H9 (cell line): ENCODE data around the gene OR51V1. TPM values are rescaled to one million over a fixed set of nuclear protein-coding genes. Genes with fewer than 3 reads are reported as not detected.

Source experiments
- DNase-seq: peaks from one replicate; pipeline ENCODE4 v3.0.0-alpha.2; 2017
- H2AFZ ChIP-seq: one replicate; pipeline ENCODE4 v1.6.1; 2013; ENCODE audit warnings: mild to moderate bottlenecking, low read length, control low read depth, moderate library complexity
- H2AK5ac ChIP-seq: 2 replicates; pipeline ENCODE4 v1.6.1; 2013; ENCODE audit warnings: low read length, control low read depth, mixed read lengths; ENCODE audit not compliant: insufficient read length
- H2BK120ac ChIP-seq: one replicate; pipeline ENCODE4 v1.6.1; 2013; ENCODE audit warnings: low read depth, mild to moderate bottlenecking, low read length, control low read depth, inconsistent platforms; ENCODE audit not compliant: poor library complexity, severe bottlenecking
- H2BK12ac ChIP-seq: 2 replicates; pipeline ENCODE4 v1.6.1; 2013; ENCODE audit warnings: low read length, control low read depth, mixed read lengths, low read depth; ENCODE audit not compliant: insufficient read length
- H2BK15ac ChIP-seq: 2 replicates; pipeline ENCODE4 v1.6.1; 2013; ENCODE audit warnings: low read depth, low read length, control low read depth
- H2BK20ac ChIP-seq: one replicate; pipeline ENCODE4 v1.6.1; 2013; ENCODE audit warnings: low read depth, mild to moderate bottlenecking, low read length, control low read depth, inconsistent platforms; ENCODE audit not compliant: poor library complexity, severe bottlenecking
- H2BK5ac ChIP-seq: 2 replicates; pipeline ENCODE4 v1.6.1; 2013; ENCODE audit warnings: low read length, control low read depth, mixed read lengths; ENCODE audit not compliant: insufficient read length
- H3K14ac ChIP-seq: 2 replicates; pipeline ENCODE4 v1.6.1; 2013; ENCODE audit warnings: low read length, control low read depth; ENCODE audit not compliant: insufficient read depth
- H3K18ac ChIP-seq: 2 replicates; pipeline ENCODE4 v1.6.1; 2013; ENCODE audit warnings: low read depth, mild to moderate bottlenecking, mixed read lengths, low read length, control low read depth; ENCODE audit not compliant: insufficient read length
- H3K23ac ChIP-seq: 2 replicates; pipeline ENCODE4 v1.6.1; 2013; ENCODE audit warnings: low read length, control low read depth, mixed read lengths, low read depth; ENCODE audit not compliant: insufficient read length
- H3K23me2 ChIP-seq: 2 replicates; pipeline ENCODE4 v1.6.1; 2013; ENCODE audit warnings: low read depth, mild to moderate bottlenecking, mixed read lengths, low read length, control low read depth; ENCODE audit not compliant: insufficient read length, poor library complexity, severe bottlenecking
- H3K27ac ChIP-seq: 2 replicates; pipeline ENCODE4 v1.5.1; 2013; ENCODE audit warnings: low read length, control low read depth, mixed read lengths, low read depth; ENCODE audit not compliant: insufficient read length
- H3K27me3 ChIP-seq: 2 replicates; pipeline ENCODE4 v1.6.1; 2013; ENCODE audit warnings: low read length, control low read depth, inconsistent platforms; ENCODE audit not compliant: insufficient read depth
- H3K4ac ChIP-seq: 2 replicates; pipeline ENCODE4 v1.6.1; 2013; ENCODE audit warnings: low read depth, mild to moderate bottlenecking, control low read depth, inconsistent platforms, low read length, moderate library complexity
- H3K4me1 ChIP-seq: 2 replicates; pipeline ENCODE4 v1.6.1; 2013; ENCODE audit warnings: low read length, control low read depth, inconsistent platforms; ENCODE audit not compliant: insufficient read depth
- H3K4me2 ChIP-seq: 2 replicates; pipeline ENCODE4 v1.6.1; 2013; ENCODE audit warnings: low read length, control low read depth, mixed read lengths; ENCODE audit not compliant: insufficient read length, insufficient read depth
- H3K56ac ChIP-seq: 2 replicates; pipeline ENCODE4 v1.6.1; 2013; ENCODE audit warnings: low read depth, mild to moderate bottlenecking, mixed read lengths, low read length, control low read depth; ENCODE audit not compliant: insufficient read length
- H3K79me1 ChIP-seq: 2 replicates; pipeline ENCODE4 v1.6.1; 2013; ENCODE audit warnings: low read depth, mild to moderate bottlenecking, moderate library complexity, low read length, control low read depth, inconsistent platforms; ENCODE audit not compliant: insufficient read depth, poor library complexity, severe bottlenecking
- H3K79me2 ChIP-seq: 2 replicates; pipeline ENCODE4 v1.6.1; 2013; ENCODE audit warnings: low read length, control low read depth, inconsistent platforms; ENCODE audit not compliant: insufficient read depth
- H3K9ac ChIP-seq: 2 replicates; pipeline ENCODE4 v1.6.1; 2013; ENCODE audit warnings: low read length, control low read depth, mixed read lengths; ENCODE audit not compliant: insufficient read length; ENCODE audit errors: extremely low read depth
- H3K9me3 ChIP-seq: one replicate; pipeline ENCODE4 v1.6.1; 2013; ENCODE audit warnings: low read depth, low read length, inconsistent platforms; ENCODE audit not compliant: control insufficient read depth
- H3T11ph ChIP-seq: one replicate; pipeline ENCODE4 v1.6.1; 2013; ENCODE audit warnings: mild to moderate bottlenecking, low read length, control low read depth, inconsistent platforms
- H4K20me1 ChIP-seq: one replicate; pipeline ENCODE4 v1.6.1; 2013; ENCODE audit not compliant: control insufficient read depth, insufficient read length, insufficient read depth
- H4K5ac ChIP-seq: 2 replicates; pipeline ENCODE4 v1.6.1; 2013; ENCODE audit warnings: low read depth, mild to moderate bottlenecking, mixed read lengths, low read length, control low read depth; ENCODE audit not compliant: insufficient read length
- H4K8ac ChIP-seq: replicated peaks from 2 replicates; pipeline ENCODE4 v1.6.1; 2013; ENCODE audit warnings: low read length, control low read depth, mixed read lengths, low read depth; ENCODE audit not compliant: insufficient read length
- H4K91ac ChIP-seq: 2 replicates; pipeline ENCODE4 v1.6.1; 2013; ENCODE audit warnings: low read depth, mild to moderate bottlenecking, moderate library complexity, mixed read lengths, low read length, control low read depth; ENCODE audit not compliant: insufficient read length
- H3K27ac Mint-ChIP-seq, 3 experiments: 2 replicates in 2 of 3; 3 replicates in 1 of 3; pipeline ENCODE4 v1.8.0; 2020 to 2021; ENCODE audit warnings: mixed read lengths in 3 of 3, mild to moderate bottlenecking in 1 of 3, moderate library complexity in 1 of 3
- H3K27me3 Mint-ChIP-seq: 2 replicates; pipeline ENCODE4 v1.8.0; 2021; ENCODE audit warnings: low read depth, mild to moderate bottlenecking, moderate library complexity, mixed read lengths
- H3K36me3 Mint-ChIP-seq, 3 experiments: 2 replicates in 2 of 3; 3 replicates in 1 of 3; pipeline ENCODE4 v1.8.0; 2020 to 2021; ENCODE audit warnings: low read depth in 3 of 3, mixed read lengths in 3 of 3; ENCODE audit not compliant: insufficient read depth in 1 of 3
- H3K4me1 Mint-ChIP-seq, 2 experiments: 2 replicates each; pipeline ENCODE4 v1.8.0; 2020; ENCODE audit warnings: mixed read lengths in 2 of 2
- H3K4me3 Mint-ChIP-seq, 2 experiments: 2 replicates in 1 of 2; 3 replicates in 1 of 2; pipeline ENCODE4 v1.8.0; 2020 to 2021; ENCODE audit warnings: mild to moderate bottlenecking in 2 of 2, mixed read lengths in 2 of 2, moderate library complexity in 1 of 2
- H3K9me3 Mint-ChIP-seq, 2 experiments: 2 replicates in 1 of 2; 3 replicates in 1 of 2; pipeline ENCODE4 v1.8.0; 2020; ENCODE audit warnings: mild to moderate bottlenecking in 2 of 2, mixed read lengths in 2 of 2, moderate library complexity in 1 of 2
- total RNA-seq: library from RNA; stranded (reverse); gene quantifications from 2 replicates; pipeline ENCODE4 v1.2.1, GENCODE V29; 2021
- TF ChIP-seq, protein P1 (sequence below): fragments of 200-600 bp; sonication (generic); conservative IDR thresholded peaks from 3 replicates; pipeline ENCODE4 v1.8.0; 2021; ENCODE audit warnings: antibody characterized with exemption, mild to moderate bottlenecking

OR51V1 gene
- total RNA-seq, 1 experiment from 2014 or later = not detected

- Histone ChIP-seq H2AFZ (no peak overlapping the region), H3K23ac (no peak overlapping the region), H3K4ac (no peak overlapping the region), H3K14ac (no peak overlapping the region), H4K91ac (no peak overlapping the region), H3K9me3 (no peaks in the 10 kb centered on the region), H4K5ac (no peak overlapping the region), H2BK15ac (no peak overlapping the region), H3K4me2 (no peak overlapping the region), H2BK20ac (no peak overlapping the region), H2AK5ac (no peak overlapping the region), H3K79me1 (no peaks in the 10 kb centered on the region), H3T11ph (no peak overlapping the region), H3K18ac (no peak overlapping the region), H3K23me2 (no peaks in the 10 kb centered on the region), H2BK12ac (no peak overlapping the region), H3K79me2 (no peaks in the 10 kb centered on the region), H2BK5ac (no peak overlapping the region), H3K27ac (no peak overlapping the region), H3K4me1 (no peaks in the 10 kb centered on the region), H4K20me1 (no peaks in the 10 kb centered on the region), H4K8ac (no peak overlapping the region), H3K9ac (no peak overlapping the region), H2BK120ac (no peak overlapping the region), H3K56ac (no peak overlapping the region), H3K27me3 (no peaks in the 10 kb centered on the region)
- H3K27me3 Mint-ChIP-seq = no peaks in the 10 kb centered on the region
- TF ChIP-seq, protein P1, sequence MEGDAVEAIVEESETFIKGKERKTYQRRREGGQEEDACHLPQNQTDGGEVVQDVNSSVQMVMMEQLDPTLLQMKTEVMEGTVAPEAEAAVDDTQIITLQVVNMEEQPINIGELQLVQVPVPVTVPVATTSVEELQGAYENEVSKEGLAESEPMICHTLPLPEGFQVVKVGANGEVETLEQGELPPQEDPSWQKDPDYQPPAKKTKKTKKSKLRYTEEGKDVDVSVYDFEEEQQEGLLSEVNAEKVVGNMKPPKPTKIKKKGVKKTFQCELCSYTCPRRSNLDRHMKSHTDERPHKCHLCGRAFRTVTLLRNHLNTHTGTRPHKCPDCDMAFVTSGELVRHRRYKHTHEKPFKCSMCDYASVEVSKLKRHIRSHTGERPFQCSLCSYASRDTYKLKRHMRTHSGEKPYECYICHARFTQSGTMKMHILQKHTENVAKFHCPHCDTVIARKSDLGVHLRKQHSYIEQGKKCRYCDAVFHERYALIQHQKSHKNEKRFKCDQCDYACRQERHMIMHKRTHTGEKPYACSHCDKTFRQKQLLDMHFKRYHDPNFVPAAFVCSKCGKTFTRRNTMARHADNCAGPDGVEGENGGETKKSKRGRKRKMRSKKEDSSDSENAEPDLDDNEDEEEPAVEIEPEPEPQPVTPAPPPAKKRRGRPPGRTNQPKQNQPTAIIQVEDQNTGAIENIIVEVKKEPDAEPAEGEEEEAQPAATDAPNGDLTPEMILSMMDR = no peak
- H3K9me3 Mint-ChIP-seq = peaks cover 0 to 4% of the 10 kb centered on the region in 2 experiments; a peak in 2 of 5 replicates
- no peak for DNase-seq
- H3K4me3 Mint-ChIP-seq = no peak overlapping the region
- H3K27ac Mint-ChIP-seq = no peak overlapping the region
- H3K36me3 Mint-ChIP-seq = no peaks in the 10 kb centered on the region
- H3K4me1 Mint-ChIP-seq = peaks cover 0 to 3% of the 10 kb centered on the region in 2 experiments; a peak in 3 of 4 replicates
These were observed 2.2 kb downstream of the OR51V1 start for GRCh38 chr11:5198285-5198684.
